Right lobe of liver (tissue), 6 donors: ENCODE measurements around the gene ACOT8. TPM values are rescaled to one million over a fixed set of nuclear protein-coding genes. Genes with fewer than 3 reads are reported as not detected.
A peak's percentile ranks its signal among the peaks of the same experiment; 100 is the strongest.

Source experiments
- ATAC-seq, 4 donors: fragments of 200-7000 bp; cut with Tn5 transposase; one replicate each; pipeline ENCODE4 v1.9.1; 2020; ENCODE audit warnings: mild to moderate bottlenecking in 4 of 4, moderate library complexity in 4 of 4
- DNase-seq, 3 donors: peaks; one replicate each; pipeline ENCODE4 v3.0.0-alpha.2; 2020
- H3K27ac ChIP-seq, 3 donors: fragments of 200-600 bp; one replicate each; pipeline ENCODE4 v1.8.0; 2022
- H3K27me3 ChIP-seq, 2 donors: fragments of 200-600 bp; one replicate each; pipeline ENCODE4 v1.8.0; 2022
- H3K36me3 ChIP-seq, 4 donors: fragments of 200-600 bp; sonication (generic) in 1 of 4; one replicate each; pipeline versions ENCODE4 v1.5.1 to v1.8.0; 2017 to 2022; ENCODE audit warnings: control low read depth in 1 of 4
- H3K4me1 ChIP-seq, 4 donors: fragments of 200-600 bp; sonication (generic) in 1 of 4; one replicate each; pipeline versions ENCODE4 v1.5.1 to v1.8.0; 2017 to 2022; ENCODE audit warnings: control low read depth in 1 of 4
- H3K4me3 ChIP-seq, 3 donors: fragments of 200-600 bp; one replicate each; pipeline ENCODE4 v1.8.0; 2022
- H3K9me3 ChIP-seq, 4 donors: fragments of 200-600 bp; sonication (generic) in 1 of 4; one replicate each; pipeline versions ENCODE4 v1.5.1 to v1.8.0; 2017 to 2022; ENCODE audit warnings: control low read depth in 1 of 4
- POLR2A ChIP-seq: fragments of 450-650 bp; IDR thresholded peaks from one replicate; pipeline ENCODE4 v1.6.1; 2017; ENCODE audit warnings: antibody characterized with exemption, mild to moderate bottlenecking
- WGBS: methylation state at CpG from one replicate; pipeline ENCODE4 v1.1.6; 2018; ENCODE audit warnings: low coverage, low lambda C conversion rate; ENCODE audit not compliant: insufficient coverage; ENCODE audit errors: missing lambda C conversion rate; 5-methylcytosine and 5-hydroxymethylcytosine counted together
- intact Hi-C, 2 donors: fragments of 100-400 bp; cut with DNase I; formaldehyde crosslinking; loops; one replicate each; pipeline versions ENCODE4 v1.11.2 to v1.14.1; 2022
- total RNA-seq, 6 experiments: library from RNA; depleted of rRNA in 2 of 6; stranded (reverse); fragments of >200 nt in 2 of 6; fragmentation: NEBNext Ultra II Directional in 3 of 6; extraction: Animal tissue kit (Norgen Biotek cat#: 25700) in 3 of 6; gene quantifications; one replicate each; pipeline versions ENCODE4 v1.1.0 to v1.2.4, GENCODE V29; 2016 to 2023
- TF ChIP-seq, protein P1 (sequence below), 4 donors: fragments of 200-600 bp in 3 of 4; fragments of 450-650 bp in 1 of 4; IDR thresholded peaks; one replicate each; pipeline versions ENCODE4 v1.5.1 to v1.8.0; 2016 to 2022; ENCODE audit warnings: antibody characterized with exemption in 4 of 4, mild to moderate bottlenecking in 2 of 4
- donor health status: DM: no; HTN: yes; CAD: no.
- donor health status: DM: no; HTN: no; CAD: no.
- donor health status: DM: no; HTN: no; CAD: no.
- donor health status: DM: no; HTN: yes; CAD: no.
- donor health status: DM: no; HTN: yes; CAD: no.

Gene ACOT8
- total RNA-seq, 6 experiments from 2014 or later: 13.9 to 32.1 (median 19.4) TPM

DNA sequence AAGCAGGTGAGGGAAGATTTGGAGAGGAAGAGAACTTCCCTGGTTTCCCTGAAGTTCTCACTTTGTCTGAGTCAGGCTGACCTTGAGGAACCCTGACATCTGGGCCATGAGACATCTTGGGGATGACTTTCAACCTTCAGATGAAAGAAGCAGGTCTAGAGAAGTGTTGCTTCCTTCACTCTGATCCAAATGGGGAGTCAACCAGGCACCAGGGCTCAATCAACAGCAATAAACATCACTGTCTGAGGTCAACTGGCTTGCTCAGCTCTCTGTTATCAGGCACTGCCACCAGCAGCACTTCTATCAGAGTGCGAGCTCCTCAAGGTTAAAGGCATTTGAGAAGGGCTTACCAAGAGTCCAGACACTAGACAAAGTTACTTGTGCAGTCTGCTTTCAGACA, 6.3 kb downstream of the ACOT8 start:
- H3K9me3 ChIP-seq: no peaks in the 10 kb centered on the region
- TF ChIP-seq, protein P1, sequence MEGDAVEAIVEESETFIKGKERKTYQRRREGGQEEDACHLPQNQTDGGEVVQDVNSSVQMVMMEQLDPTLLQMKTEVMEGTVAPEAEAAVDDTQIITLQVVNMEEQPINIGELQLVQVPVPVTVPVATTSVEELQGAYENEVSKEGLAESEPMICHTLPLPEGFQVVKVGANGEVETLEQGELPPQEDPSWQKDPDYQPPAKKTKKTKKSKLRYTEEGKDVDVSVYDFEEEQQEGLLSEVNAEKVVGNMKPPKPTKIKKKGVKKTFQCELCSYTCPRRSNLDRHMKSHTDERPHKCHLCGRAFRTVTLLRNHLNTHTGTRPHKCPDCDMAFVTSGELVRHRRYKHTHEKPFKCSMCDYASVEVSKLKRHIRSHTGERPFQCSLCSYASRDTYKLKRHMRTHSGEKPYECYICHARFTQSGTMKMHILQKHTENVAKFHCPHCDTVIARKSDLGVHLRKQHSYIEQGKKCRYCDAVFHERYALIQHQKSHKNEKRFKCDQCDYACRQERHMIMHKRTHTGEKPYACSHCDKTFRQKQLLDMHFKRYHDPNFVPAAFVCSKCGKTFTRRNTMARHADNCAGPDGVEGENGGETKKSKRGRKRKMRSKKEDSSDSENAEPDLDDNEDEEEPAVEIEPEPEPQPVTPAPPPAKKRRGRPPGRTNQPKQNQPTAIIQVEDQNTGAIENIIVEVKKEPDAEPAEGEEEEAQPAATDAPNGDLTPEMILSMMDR (IDR thresholded peaks at IDR 0.05): no peak
- TF ChIP-seq POLR2A: no peak
- H3K27ac ChIP-seq: no peak overlapping the region
- H3K36me3 ChIP-seq: peaks cover 0 to 23% (median 3%) of the 10 kb centered on the region in 4 donors
- intact Hi-C loops: no loop called here
- H3K4me3 ChIP-seq: no peak overlapping the region
- H3K4me1 ChIP-seq: peaks cover 0 to 9% (median 3%) of the 10 kb centered on the region in 4 donors
- WGBS: no CpG with 5 or more reads among the region's 1 CpG
- DNase-seq (no peak), ATAC-seq (no peak)
- H3K27me3 ChIP-seq: no peaks in the 10 kb centered on the region

DNA sequence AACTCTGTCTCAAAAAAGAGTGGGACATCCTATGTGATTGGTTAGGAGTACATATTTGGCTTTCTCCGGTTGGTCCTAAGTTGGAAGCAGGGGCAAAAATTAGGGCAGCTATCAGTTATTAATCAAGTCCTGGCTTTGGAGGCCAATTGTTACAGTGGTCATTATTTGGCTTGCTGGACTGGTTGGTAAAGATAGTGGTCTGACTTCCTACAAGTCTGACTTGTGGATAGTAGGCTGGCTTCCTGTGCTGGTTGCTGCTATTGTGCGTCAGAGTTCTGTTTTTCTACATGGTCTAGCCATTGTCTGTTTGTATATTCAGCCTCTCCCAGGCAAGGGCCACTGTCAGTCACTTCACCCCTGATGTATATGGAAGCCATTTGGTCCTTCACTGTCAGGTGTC, 7.0 kb downstream of the ACOT8 start:
- ATAC-seq (no peak), DNase-seq (no peak)
- Histone ChIP-seq H3K36me3 (peaks cover 0 to 29% (median 4%) of the 10 kb centered on the region in 4 donors), H3K9me3 (no peaks in the 10 kb centered on the region), H3K27ac (no peak overlapping the region), H3K4me1 (peaks cover 0 to 3% (median 0%) of the 10 kb centered on the region in 4 donors), H3K27me3 (no peaks in the 10 kb centered on the region), H3K4me3 (no peak overlapping the region)
- TF ChIP-seq, protein P1 (IDR thresholded peaks at IDR 0.05): no peak
- TF ChIP-seq POLR2A: no peak
- intact Hi-C loops: no loop called here
- 92% methylated on average over 2 of the region's 2 CpGs for WGBS

DNA sequence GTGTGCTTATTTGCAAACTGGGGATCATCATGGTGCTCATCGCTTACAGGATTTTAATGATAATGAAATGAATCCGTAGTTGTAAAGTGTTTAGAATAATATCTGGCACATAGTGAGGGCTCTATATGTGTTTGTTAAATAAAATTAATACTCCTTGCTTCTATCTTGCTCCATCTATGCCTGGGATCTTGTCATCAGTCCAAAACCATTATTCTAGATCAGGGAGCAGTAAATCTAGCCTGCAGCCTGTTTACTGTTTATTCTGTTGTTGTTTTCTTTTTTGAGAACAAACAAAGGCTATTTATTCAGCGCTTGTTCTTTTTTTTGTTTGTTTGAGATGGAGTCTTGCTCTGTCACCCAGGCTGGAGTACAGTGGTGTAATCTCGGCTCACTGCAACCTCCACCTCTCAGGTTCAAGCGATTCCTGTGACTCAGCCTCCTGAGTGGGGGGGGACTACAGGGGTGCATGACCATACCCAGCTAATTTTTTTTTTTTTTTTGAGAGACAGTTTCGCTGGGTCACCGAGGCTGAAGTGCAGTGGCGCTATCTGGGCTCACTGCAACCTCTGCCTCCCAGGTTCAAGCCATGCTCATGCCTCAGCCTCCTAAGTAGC, 8.1 kb downstream of the ACOT8 start:
- peaks cover 0 to 38% (median 10%) of the 10 kb centered on the region in 4 donors for H3K36me3 ChIP-seq
- no peaks in the 10 kb centered on the region for H3K9me3 ChIP-seq
- WGBS: 91% methylated on average over 8 of the region's 8 CpGs
- no peak for ATAC-seq
- H3K27ac ChIP-seq: no peak overlapping the region
- no peak overlapping the region for H3K4me3 ChIP-seq
- no peak for DNase-seq
- intact Hi-C loops: no loop called here
- no peaks in the 10 kb centered on the region for H3K27me3 ChIP-seq
- no peak for TF ChIP-seq POLR2A
- TF ChIP-seq, protein P1 (IDR thresholded peaks at IDR 0.05): no peak
- no peaks in the 10 kb centered on the region for H3K4me1 ChIP-seq

DNA sequence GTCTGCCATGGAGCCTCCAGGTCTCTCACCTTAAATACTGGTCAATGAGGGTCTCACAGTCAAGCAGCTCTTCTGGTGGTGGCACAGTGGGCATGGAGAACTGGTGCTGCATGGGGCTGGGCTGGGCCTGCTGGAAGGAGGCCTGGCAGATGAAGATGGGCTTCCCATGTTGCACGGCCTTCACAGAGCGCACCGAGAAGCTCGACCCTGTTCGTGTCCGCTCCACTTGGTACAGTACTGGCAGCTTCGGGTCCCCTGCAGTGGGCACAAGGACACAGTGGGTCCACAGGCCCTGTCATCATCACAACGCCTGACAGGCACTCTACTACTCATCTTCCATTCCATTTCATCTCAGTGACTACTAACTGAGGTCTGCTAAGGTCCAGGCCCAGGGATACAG, 8.8 kb downstream of the ACOT8 start:
- Histone ChIP-seq H3K4me1 (no peaks in the 10 kb centered on the region), H3K9me3 (no peaks in the 10 kb centered on the region), H3K27ac (no peak overlapping the region), H3K36me3 (peaks cover 0 to 45% (median 12%) of the 10 kb centered on the region in 4 donors), H3K27me3 (no peaks in the 10 kb centered on the region), H3K4me3 (no peak overlapping the region)
- intact Hi-C loops: no loop called here
- WGBS: no CpG with 5 or more reads among the region's 8 CpGs
- DNase-seq (no peak), ATAC-seq (peak in 1 of 4 donors; percentile 17)
- TF ChIP-seq, protein P1 (IDR thresholded peaks at IDR 0.05): no peak
- no peak for TF ChIP-seq POLR2A
